ENCODE measurements around the gene DNAH1. TPM values are rescaled to one million over a fixed set of nuclear protein-coding genes. Genes with fewer than 3 reads are reported as not detected.
A peak's percentile ranks its signal among the peaks of the same experiment; 100 is the strongest.

DNAH1 gene
- polyA plus RNA-seq, 1 donor: 5.6 TPM

- DNase-seq (ENCODE audit: low read depth): no peak
Measured at GRCh38 chr3:52403271-52403841, 87.2 kb downstream of the DNAH1 start.

DNA sequence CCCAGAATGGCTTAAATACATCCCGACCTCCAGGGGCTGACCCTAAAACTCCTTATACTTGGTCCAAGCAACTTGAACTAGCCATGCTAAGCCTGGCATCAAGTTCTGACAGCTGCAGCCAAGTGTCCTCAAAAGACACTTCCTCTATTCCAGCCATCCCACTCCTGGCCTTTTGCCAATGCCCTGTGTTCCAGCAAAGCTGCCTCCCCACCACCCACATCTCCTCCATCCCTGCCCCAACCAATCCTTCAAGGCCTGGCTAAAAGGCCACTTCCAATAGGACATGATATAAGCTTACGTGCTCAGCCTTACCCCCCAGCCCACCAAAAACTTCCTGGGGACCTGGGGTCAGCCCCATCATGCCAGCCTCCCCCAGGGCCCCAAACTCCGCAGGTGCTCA is 87.8 kb downstream of the DNAH1 start:
- no peak for DNase-seq (ENCODE audit: low read depth)

- no peak for DNase-seq (ENCODE audit: low read depth)
Measured at GRCh38 chr3:52404391-52404790, 88.3 kb downstream of the DNAH1 start.

GRCh38 chr3:52405066-52405465 is 88.9 kb downstream of the DNAH1 start:
- no peak for DNase-seq (ENCODE audit: low read depth)

DNA sequence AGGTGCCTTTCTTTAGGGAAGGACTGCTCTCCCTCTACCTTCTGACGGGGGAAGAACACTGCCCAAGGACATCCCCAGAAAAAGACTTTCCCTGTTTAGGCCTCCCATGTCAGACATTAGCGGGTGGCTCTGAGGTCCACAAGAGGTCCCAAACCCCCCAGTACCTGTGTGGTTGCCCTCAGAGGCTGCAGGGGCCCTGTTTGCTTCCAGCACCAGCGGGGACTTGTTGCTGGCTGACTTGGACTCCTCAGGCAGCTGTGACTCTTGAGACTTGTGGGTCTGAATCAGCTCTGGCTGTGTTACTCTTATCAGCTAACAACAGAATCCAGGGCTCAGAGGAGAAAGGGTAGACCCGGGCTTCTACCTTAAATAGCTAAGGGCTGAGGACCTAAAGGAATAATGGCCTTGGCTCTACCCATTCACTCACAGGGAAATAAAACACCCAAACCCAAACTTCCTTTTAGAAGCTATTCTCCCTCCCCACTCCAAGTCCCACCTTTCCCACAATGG is 89.5 kb downstream of the DNAH1 start:
- no peak for DNase-seq (ENCODE audit: low read depth)

- no peak for DNase-seq (ENCODE audit: low read depth)
Measured at GRCh38 chr3:52406231-52406661, 90.1 kb downstream of the DNAH1 start.

DNA sequence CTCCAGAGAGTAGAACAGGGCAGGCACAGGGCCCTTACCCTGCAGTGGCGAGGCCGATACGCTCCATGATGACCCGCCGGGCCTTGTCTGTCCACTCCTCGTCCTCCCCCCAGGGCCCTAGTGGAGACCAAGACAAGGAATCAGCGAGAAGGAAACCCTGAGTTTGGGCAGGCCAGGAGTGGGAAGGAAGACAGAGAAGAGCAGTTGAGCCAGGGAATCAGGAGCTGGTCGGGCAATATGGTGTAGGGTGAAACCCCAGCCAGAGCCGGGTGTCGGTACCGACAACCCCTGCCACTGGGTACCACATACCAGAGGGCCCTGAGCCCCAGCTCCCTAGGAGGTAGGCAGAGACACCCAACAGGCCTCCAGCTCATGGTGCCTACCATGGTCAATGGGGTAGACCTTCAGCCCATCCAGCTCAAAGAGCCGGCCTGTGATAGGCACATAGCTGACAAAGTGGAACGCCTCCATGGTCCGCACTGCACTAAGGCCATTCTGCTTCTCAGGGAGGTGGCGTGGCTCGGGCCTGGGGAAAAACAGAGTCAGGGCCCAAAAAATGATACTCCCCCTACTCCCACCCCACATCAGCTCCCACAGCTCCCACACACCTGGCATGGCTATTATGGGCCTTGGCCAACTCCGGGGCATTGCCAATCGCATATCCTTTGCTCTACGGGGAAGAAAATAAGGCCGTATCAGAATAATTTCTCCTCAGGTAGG is 90.8 kb downstream of the DNAH1 start:
- no peak for DNase-seq (ENCODE audit: low read depth)

DNA sequence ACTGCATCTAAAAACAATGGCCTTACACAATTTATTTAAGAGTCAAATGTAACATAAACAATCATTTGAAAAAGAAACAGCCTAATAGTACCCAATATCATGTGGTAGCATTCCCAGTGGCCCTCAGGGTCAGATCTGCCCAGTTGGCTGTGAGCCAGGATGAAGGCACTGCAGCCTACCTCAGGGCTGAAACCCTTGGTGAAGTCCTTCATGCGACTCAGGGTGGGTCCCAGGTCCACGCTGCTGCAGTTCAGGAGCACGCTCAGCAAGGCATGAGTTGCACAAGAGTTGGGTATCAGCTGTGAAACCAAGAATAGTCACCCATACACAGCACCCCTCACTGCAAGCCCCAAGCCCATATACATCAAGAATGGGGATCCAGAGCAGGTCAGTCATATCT is 91.7 kb downstream of the DNAH1 start:
- DNase-seq (ENCODE audit: low read depth): no peak

DNA sequence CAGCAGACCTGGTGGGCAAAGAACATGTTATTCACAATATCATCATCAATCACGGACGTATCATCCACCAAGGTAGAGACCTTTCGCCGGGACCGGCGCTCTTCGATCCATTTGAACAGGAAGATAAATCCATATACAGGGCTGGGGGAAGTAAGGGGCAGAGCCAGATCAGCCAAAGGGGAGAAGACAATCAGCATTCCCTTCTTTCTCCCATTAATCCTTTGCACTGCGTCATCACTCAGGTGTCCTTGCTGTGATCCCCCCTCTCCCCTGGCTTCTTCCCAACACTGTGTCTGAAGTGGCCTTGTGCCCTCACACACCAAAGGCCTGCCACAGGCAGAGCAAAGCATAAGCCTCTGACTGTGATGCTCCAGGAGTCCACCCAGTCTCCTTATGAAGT is 92.3 kb downstream of the DNAH1 start:
- DNase-seq (ENCODE audit: low read depth): no peak

GRCh38 chr3:52415800-52416199 is 99.7 kb downstream of the DNAH1 start:
- no peak for DNase-seq (ENCODE audit: low read depth)

DNA sequence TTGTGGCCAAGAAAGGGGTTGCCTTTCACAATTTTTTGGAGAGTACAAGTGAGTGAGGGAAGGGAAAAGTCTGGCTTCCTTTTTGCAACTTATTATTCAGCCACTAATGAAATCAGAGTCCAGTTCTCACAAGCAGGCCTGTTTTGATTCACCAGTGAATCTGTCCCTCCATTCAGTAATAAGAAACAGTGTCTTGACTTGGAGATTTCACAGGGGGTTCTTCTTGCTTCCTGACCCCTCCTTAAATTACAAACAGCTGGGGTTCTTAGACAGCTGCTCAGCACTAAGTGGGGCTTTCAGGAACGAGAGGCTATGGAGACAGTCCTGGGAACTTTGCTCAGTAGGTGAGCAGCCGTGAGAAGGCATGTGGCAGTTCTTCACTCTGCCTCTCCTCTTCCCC is 104.3 kb downstream of the DNAH1 start:
- DNase-seq (ENCODE audit: low read depth): no peak

GRCh38 chr3:52422669-52423068 is 106.5 kb downstream of the DNAH1 start:
- DNase-seq (ENCODE audit: low read depth): no peak

GRCh38 chr3:52423173-52423572 is 107.1 kb downstream of the DNAH1 start:
- no peak for DNase-seq (ENCODE audit: low read depth)

- DNase-seq (ENCODE audit: low read depth): peak; percentile 76
Measured at GRCh38 chr3:52428151-52429005, 112.3 kb downstream of the DNAH1 start.

- no peak for DNase-seq (ENCODE audit: low read depth)
Measured at GRCh38 chr3:52429031-52429430, 112.9 kb downstream of the DNAH1 start.

- no peak for DNase-seq (ENCODE audit: low read depth)
Measured at GRCh38 chr3:52429779-52430415, 113.8 kb downstream of the DNAH1 start.

- no peak for DNase-seq (ENCODE audit: low read depth)
Measured at GRCh38 chr3:52430416-52430810, 114.3 kb downstream of the DNAH1 start.

- no peak for DNase-seq (ENCODE audit: low read depth)
Measured at GRCh38 chr3:52431459-52432223, 115.5 kb downstream of the DNAH1 start.

GRCh38 chr3:52432225-52432624 is 116.1 kb downstream of the DNAH1 start:
- no peak for DNase-seq (ENCODE audit: low read depth)

- no peak for DNase-seq (ENCODE audit: low read depth)
Measured at GRCh38 chr3:52432691-52433141, 116.6 kb downstream of the DNAH1 start.

DNA sequence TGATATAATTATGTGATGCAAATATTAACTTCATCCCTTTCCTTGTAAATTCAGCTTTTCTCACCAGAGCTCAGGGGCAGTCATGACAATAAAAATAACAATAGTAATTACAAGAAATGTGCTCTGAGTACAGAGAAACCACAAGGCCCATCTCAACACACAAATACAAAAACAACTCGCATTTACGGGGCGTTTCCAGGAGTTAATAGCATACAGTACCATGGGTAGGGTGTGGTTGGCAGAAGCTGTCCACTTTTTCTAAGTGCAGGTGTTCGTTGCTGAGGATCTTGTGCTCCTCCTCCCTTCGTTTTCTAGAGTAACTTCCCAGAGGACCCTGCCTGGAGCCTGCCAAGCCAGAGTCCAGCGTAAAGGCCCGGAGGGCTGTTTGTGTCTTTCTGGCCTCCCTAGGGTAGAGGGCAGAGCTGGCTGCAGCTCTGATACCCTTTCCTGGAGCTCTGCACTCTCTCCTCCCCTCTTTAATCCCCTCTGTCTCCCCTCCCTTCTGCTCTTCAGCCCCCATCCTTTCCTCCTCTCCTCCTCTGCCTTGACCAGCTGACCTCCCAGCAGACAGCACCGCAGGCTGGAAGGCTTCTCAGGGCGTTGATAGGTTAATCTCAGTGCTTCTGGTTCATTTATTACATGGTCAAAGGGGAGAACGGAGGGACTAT is 117.3 kb downstream of the DNAH1 start:
- no peak for DNase-seq (ENCODE audit: low read depth)
